ENCODE results near the gene TFR2.

DNA sequence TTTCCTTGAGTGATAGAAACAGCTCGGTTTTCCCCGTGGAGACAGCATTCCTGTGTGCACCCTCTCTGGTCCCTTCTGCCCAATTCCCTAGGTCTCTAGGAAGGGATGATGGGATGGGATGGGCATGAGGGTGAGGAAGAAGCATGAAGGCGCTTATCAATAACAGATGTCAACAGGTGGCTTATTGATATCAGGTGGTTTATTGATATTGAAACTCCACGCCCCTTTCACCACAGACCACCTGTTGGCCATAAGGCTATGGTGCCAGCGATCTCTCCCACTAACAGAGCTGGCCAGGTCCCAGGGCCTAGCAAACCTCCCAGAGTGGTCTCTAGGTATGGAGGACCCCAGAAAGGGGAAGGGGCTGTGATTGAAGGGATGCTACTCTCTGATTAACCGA is 21.1 kb downstream of the TFR2 start:
- TF ChIP-seq, protein P1, sequence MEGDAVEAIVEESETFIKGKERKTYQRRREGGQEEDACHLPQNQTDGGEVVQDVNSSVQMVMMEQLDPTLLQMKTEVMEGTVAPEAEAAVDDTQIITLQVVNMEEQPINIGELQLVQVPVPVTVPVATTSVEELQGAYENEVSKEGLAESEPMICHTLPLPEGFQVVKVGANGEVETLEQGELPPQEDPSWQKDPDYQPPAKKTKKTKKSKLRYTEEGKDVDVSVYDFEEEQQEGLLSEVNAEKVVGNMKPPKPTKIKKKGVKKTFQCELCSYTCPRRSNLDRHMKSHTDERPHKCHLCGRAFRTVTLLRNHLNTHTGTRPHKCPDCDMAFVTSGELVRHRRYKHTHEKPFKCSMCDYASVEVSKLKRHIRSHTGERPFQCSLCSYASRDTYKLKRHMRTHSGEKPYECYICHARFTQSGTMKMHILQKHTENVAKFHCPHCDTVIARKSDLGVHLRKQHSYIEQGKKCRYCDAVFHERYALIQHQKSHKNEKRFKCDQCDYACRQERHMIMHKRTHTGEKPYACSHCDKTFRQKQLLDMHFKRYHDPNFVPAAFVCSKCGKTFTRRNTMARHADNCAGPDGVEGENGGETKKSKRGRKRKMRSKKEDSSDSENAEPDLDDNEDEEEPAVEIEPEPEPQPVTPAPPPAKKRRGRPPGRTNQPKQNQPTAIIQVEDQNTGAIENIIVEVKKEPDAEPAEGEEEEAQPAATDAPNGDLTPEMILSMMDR (conservative IDR thresholded peaks at IDR 0.05), result no peak
- TF ChIP-seq ZFX (IDR thresholded peaks at IDR 0.05), result no peak

Measured in C4-2B (cell line).